IMR-90 (cell line): ENCODE measurements around the gene SYT8. TPM values are rescaled to one million over a fixed set of nuclear protein-coding genes. Genes with fewer than 3 reads are reported as not detected.

Experiments
- ATAC-seq: fragments of 200-7000 bp; cut with Tn5 transposase; 2 replicates; pipeline ENCODE4 v1.9.1; 2020; ENCODE audit warnings: low read depth, mild to moderate bottlenecking, moderate library complexity
- BruUV-seq: library from RNA; stranded (reverse); fragments of 400-500 nt; replicated peaks from 2 replicates; lab custom pipeline; 2021; lab: Mats Ljungman, UMichigan
- CTCF ChIA-PET: fragments of 300-600 bp; formaldehyde crosslinking; extraction: SDS; loops from one replicate; lab custom pipeline; 2021; ENCODE audit warnings: antibody characterized with exemption; lab: Yijun Ruan, JAX
- POLR2A ChIA-PET: fragments of 300-600 bp; sonication (Branson Sonifier 250); formaldehyde crosslinking; loops from one replicate; lab custom pipeline; 2022; ENCODE audit warnings: antibody characterized with exemption; ENCODE audit not compliant: unreplicated experiment; lab: Charles Lee
- DNase-seq: peaks from one replicate; pipeline ENCODE4 v3.0.0; 2013
- H2AFZ ChIP-seq: replicated peaks from 2 replicates; pipeline ENCODE3; 2013; ENCODE audit warnings: low read length, mild to moderate bottlenecking; ENCODE audit not compliant: poor library complexity
- H2AK5ac ChIP-seq: 2 replicates; pipeline ENCODE4 v1.6.1; 2013; ENCODE audit warnings: low read depth, low read length, inconsistent platforms
- H2AK9ac ChIP-seq: replicated peaks from 2 replicates; pipeline ENCODE3; 2013; ENCODE audit warnings: mild to moderate bottlenecking, low read depth, low read length, moderate library complexity; ENCODE audit not compliant: poor library complexity
- H2BK120ac ChIP-seq: 2 replicates; pipeline ENCODE4 v1.6.1; 2013; ENCODE audit warnings: low read depth, low read length, inconsistent platforms
- H2BK15ac ChIP-seq: 3 replicates; pipeline ENCODE4 v1.6.1; 2013; ENCODE audit warnings: low read depth, low read length, inconsistent platforms
- H2BK20ac ChIP-seq: 2 replicates; pipeline ENCODE4 v1.6.1; 2013; ENCODE audit warnings: low read depth, mild to moderate bottlenecking, inconsistent platforms, low read length, moderate library complexity
- H2BK5ac ChIP-seq: 2 replicates; pipeline ENCODE4 v1.6.1; 2013; ENCODE audit warnings: mild to moderate bottlenecking, low read depth, low read length, inconsistent platforms; ENCODE audit not compliant: poor library complexity, severe bottlenecking
- H3K14ac ChIP-seq: replicated peaks from 2 replicates; pipeline ENCODE4 v1.6.1; 2013; ENCODE audit warnings: low read depth, low read length, inconsistent platforms
- H3K18ac ChIP-seq: 2 replicates; pipeline ENCODE4 v1.6.1; 2013; ENCODE audit warnings: low read depth, low read length, control low read depth
- H3K23ac ChIP-seq: 2 replicates; pipeline ENCODE4 v1.6.1; 2013; ENCODE audit warnings: low read depth, low read length, inconsistent platforms
- H3K27ac ChIP-seq: 2 replicates; pipeline ENCODE4 v1.5.1; 2013; ENCODE audit warnings: mild to moderate bottlenecking, control low read depth, low read length; ENCODE audit not compliant: insufficient read depth
- H3K27me3 ChIP-seq: 2 replicates; pipeline ENCODE4 v1.6.1; 2013; ENCODE audit warnings: low read length; ENCODE audit not compliant: control insufficient read depth, insufficient read depth
- H3K36me3 ChIP-seq: 2 replicates; pipeline ENCODE4 v1.6.1; 2013; ENCODE audit warnings: low read length, mixed read lengths; ENCODE audit not compliant: control insufficient read depth, insufficient read depth
- H3K4ac ChIP-seq: 2 replicates; pipeline ENCODE4 v1.6.1; 2013; ENCODE audit warnings: low read depth, low read length, inconsistent platforms
- H3K4me1 ChIP-seq: 2 replicates; pipeline ENCODE4 v1.6.1; 2013; ENCODE audit warnings: low read length, mixed read lengths; ENCODE audit not compliant: control insufficient read depth, insufficient read depth
- H3K4me2 ChIP-seq: 2 replicates; pipeline ENCODE4 v1.6.1; 2013; ENCODE audit warnings: low read depth, mild to moderate bottlenecking, control low read depth, low read length, moderate library complexity
- H3K4me3 ChIP-seq: 2 replicates; pipeline ENCODE4 v1.5.1; 2013; ENCODE audit warnings: low read depth, mild to moderate bottlenecking, control low read depth, low read length, moderate library complexity; ENCODE audit not compliant: insufficient read depth
- H3K56ac ChIP-seq: 2 replicates; pipeline ENCODE4 v1.6.1; 2013; ENCODE audit warnings: low read length, inconsistent platforms; ENCODE audit not compliant: insufficient read depth; ENCODE audit errors: extremely low read depth
- H3K79me1 ChIP-seq, 2 experiments: 2 replicates each; pipeline ENCODE4 v1.6.1; 2013; ENCODE audit warnings: low read length in 2 of 2, inconsistent platforms in 1 of 2, low read depth in 1 of 2
- H3K9ac ChIP-seq: 2 replicates; pipeline ENCODE4 v1.6.1; 2013; ENCODE audit warnings: low read depth, low read length, control low read depth
- H3K9me1 ChIP-seq: 2 replicates; pipeline ENCODE4 v1.6.1; 2013; ENCODE audit warnings: low read length, inconsistent platforms; ENCODE audit not compliant: insufficient read depth
- H3K9me3 ChIP-seq: 2 replicates; pipeline ENCODE4 v1.6.1; 2013; ENCODE audit warnings: low read length; ENCODE audit not compliant: control insufficient read depth, insufficient read depth
- H4K20me1 ChIP-seq: 2 replicates; pipeline ENCODE4 v1.6.1; 2013; ENCODE audit warnings: low read length, inconsistent platforms; ENCODE audit not compliant: insufficient read depth
- H4K5ac ChIP-seq: 2 replicates; pipeline ENCODE4 v1.6.1; 2013; ENCODE audit warnings: mild to moderate bottlenecking, low read depth, low read length, control low read depth
- H4K8ac ChIP-seq, 2 experiments: 2 replicates each; pipeline ENCODE4 v1.6.1; 2013; ENCODE audit warnings: low read depth in 2 of 2, low read length in 2 of 2, control low read depth in 1 of 2, inconsistent platforms in 1 of 2
- H4K91ac ChIP-seq: 2 replicates; pipeline ENCODE4 v1.6.1; 2013; ENCODE audit warnings: low read depth, low read length, inconsistent platforms; ENCODE audit not compliant: insufficient read depth
- BHLHE40 ChIP-seq: fragments of 150-350 bp; IDR thresholded peaks from 2 replicates; pipeline ENCODE4 v1.6.1; 2016; ENCODE audit warnings: mild to moderate bottlenecking, low read depth, low read length
- CEBPB ChIP-seq: IDR thresholded peaks from 2 replicates; pipeline ENCODE4 v1.6.1; 2012; ENCODE audit warnings: low read depth, low read length, improper control_type of control experiment
- CHD1 ChIP-seq: IDR thresholded peaks from 2 replicates; pipeline ENCODE4 v1.6.1; 2012; ENCODE audit warnings: low read depth, low read length, improper control_type of control experiment
- ELK1 ChIP-seq: fragments of 150-350 bp; IDR thresholded peaks from 2 replicates; pipeline ENCODE4 v1.6.1; 2016; ENCODE audit warnings: low read depth, mild to moderate bottlenecking, low read length, moderate library complexity, borderline replicate concordance
- FOS ChIP-seq: fragments of 150-350 bp; IDR thresholded peaks from 2 replicates; pipeline ENCODE4 v1.6.1; 2016; ENCODE audit warnings: low read depth, low read length
- MAFK ChIP-seq: IDR thresholded peaks from 2 replicates; pipeline ENCODE4 v1.6.1; 2012; ENCODE audit warnings: low read depth, low read length, improper control_type of control experiment
- MAZ ChIP-seq: IDR thresholded peaks from 2 replicates; pipeline ENCODE4 v1.6.1; 2012; ENCODE audit warnings: low read depth, mild to moderate bottlenecking, low read length, improper control_type of control experiment, moderate library complexity, borderline replicate concordance
- MXI1 ChIP-seq: IDR thresholded peaks from 2 replicates; pipeline ENCODE4 v1.6.1; 2012; ENCODE audit warnings: low read depth, mild to moderate bottlenecking, low read length, moderate library complexity, borderline replicate concordance
- NFE2L2 ChIP-seq: fragments of 150-350 bp; IDR thresholded peaks from 2 replicates; pipeline ENCODE4 v1.6.1; 2016; ENCODE audit warnings: low read depth, mild to moderate bottlenecking, low read length
- RCOR1 ChIP-seq: IDR thresholded peaks from 2 replicates; pipeline ENCODE4 v1.6.1; 2012; ENCODE audit warnings: mild to moderate bottlenecking, low read length, improper control_type of control experiment; ENCODE audit not compliant: insufficient replicate concordance
- RFX5 ChIP-seq: IDR thresholded peaks from 2 replicates; pipeline ENCODE4 v1.8.0; 2012; ENCODE audit warnings: low read depth, mild to moderate bottlenecking, low read length, moderate library complexity
- SMC3 ChIP-seq: fragments of 150-350 bp; IDR thresholded peaks from 2 replicates; pipeline ENCODE4 v1.6.1; 2016; ENCODE audit warnings: low read depth, mild to moderate bottlenecking, antibody characterized with exemption, low read length, moderate library complexity
- USF2 ChIP-seq: fragments of 150-350 bp; IDR thresholded peaks from 2 replicates; pipeline ENCODE4 v1.6.1; 2017; ENCODE audit warnings: mild to moderate bottlenecking, antibody characterized with exemption, low read length, low read depth
- WGBS, 2 experiments: methylation state at CpG; one replicate each; pipeline versions ENCODE4 v1.1.5 to v1.1.7; 2013; ENCODE audit warnings: missing lambda C conversion rate in 2 of 2; ENCODE audit not compliant: insufficient read length in 1 of 2; ENCODE audit errors: extremely low coverage in 2 of 2; 5-methylcytosine and 5-hydroxymethylcytosine counted together
- dilution Hi-C: fragments of 300-500 bp; cut with HindIII; formaldehyde crosslinking; loops from one replicate; pipeline ENCODE4 v1.14.3; 2018; ENCODE audit warnings: low sequenced_read_pairs; ENCODE audit not compliant: unreplicated experiment
- in situ Hi-C: fragments of 300-500 bp; cut with MboI; formaldehyde crosslinking; loops from 3 replicates; pipeline ENCODE4 v1.14.3; 2019; ENCODE audit warnings: low sequenced_read_pairs, inconsistent platforms, mixed read lengths
- intact Hi-C: fragments of 100-400 bp; cut with micrococcal nuclease; formaldehyde crosslinking; loops from 2 replicates; pipeline ENCODE4 v1.10.0; 2022
- polyA plus RNA-seq, 3 experiments: library from polyadenylated mRNA; depleted of rRNA; stranded (reverse); fragments of >200 nt; gene quantifications; 2 replicates each; pipeline ENCODE4 v1.2.3, GENCODE V29; 2012; ENCODE audit warnings: low replicate concordance in 1 of 3
- total RNA-seq: library from RNA; depleted of rRNA; stranded (reverse); fragments of >200 nt; gene quantifications from 2 replicates; pipeline ENCODE4 v1.2.3, GENCODE V29; 2012

Gene SYT8
- total and polyA plus RNA-seq, 2 of the 4 experiments (the other 2 are of a cell fraction) = not detected

- Histone ChIP-seq H2AK9ac (no peak overlapping the region), H3K23ac (no peak overlapping the region), H3K56ac (no peak overlapping the region), H3K36me3 (no peaks in the 10 kb centered on the region), H4K5ac (no peak overlapping the region), H3K4me3 (no peak overlapping the region), H3K4me1 (no peaks in the 10 kb centered on the region), H3K4ac (no peak overlapping the region), H2BK120ac (no peak overlapping the region), H4K91ac (no peak overlapping the region), H2AFZ (no peak overlapping the region), H2AK5ac (no peak overlapping the region), H3K9me1 (no peaks in the 10 kb centered on the region), H2BK15ac (no peak overlapping the region), H2BK20ac (no peak overlapping the region), H3K9ac (no peak overlapping the region), H3K14ac (no peak overlapping the region), H3K4me2 (no peak overlapping the region), H3K18ac (no peak overlapping the region), H2BK5ac (no peak overlapping the region), H3K27ac (no peak overlapping the region), H3K79me1 (no peaks in the 10 kb centered on the region), H3K27me3 (peaks cover 22% of the 10 kb centered on the region; the same call in 1 of the 2 replicates), H4K8ac (no peak overlapping the region), H3K9me3 (no peaks in the 10 kb centered on the region), H4K20me1 (no peaks in the 10 kb centered on the region)
- intact Hi-C loops = no loop called here
- in situ Hi-C loops = no loop called here
- 28% methylated on average over 30 of the region's 50 CpGs; no CpG with 5 or more reads in 1 of the 2 experiments for WGBS, 2 experiments
- DNase-seq = no peak
- no peak for ATAC-seq
- dilution Hi-C loops = no loop called here
- TF ChIP-seq RFX5 = no peak
- TF ChIP-seq BHLHE40 = no peak
- TF ChIP-seq CEBPB = no peak
- no peak for TF ChIP-seq RCOR1
- no peak for TF ChIP-seq NFE2L2
- TF ChIP-seq FOS = no peak
- TF ChIP-seq MXI1 = no peak
- no peak for TF ChIP-seq ELK1
- TF ChIP-seq USF2 = no peak
- TF ChIP-seq MAZ = no peak
- no peak for TF ChIP-seq SMC3
- TF ChIP-seq MAFK = no peak
- no peak for TF ChIP-seq CHD1
- BruUV-seq = no TSS peak
- ChIA-PET POLR2A (no interaction called here), CTCF (interaction anchor here (0.7 to 1.0 kb wide), 2 partner anchors 11 to 271 kb away, joined by 3 read pairs; no protein-coding TSS in a partner anchor)
These were observed 36.1 kb downstream of the SYT8 start for GRCh38 chr11:1870721-1871466.
